IMR-90 (cell line): ENCODE measurements around the gene OR5T1. TPM values are rescaled to one million over a fixed set of nuclear protein-coding genes. Genes with fewer than 3 reads are reported as not detected.

Source experiments
- ATAC-seq: fragments of 200-7000 bp; cut with Tn5 transposase; 2 replicates; pipeline ENCODE4 v1.9.1; 2020; ENCODE audit warnings: low read depth, mild to moderate bottlenecking, moderate library complexity
- BruUV-seq: library from RNA; stranded (reverse); fragments of 400-500 nt; replicated peaks from 2 replicates; lab custom pipeline; 2021; lab: Mats Ljungman, UMichigan
- CTCF ChIA-PET: fragments of 300-600 bp; formaldehyde crosslinking; extraction: SDS; loops from one replicate; lab custom pipeline; 2021; ENCODE audit warnings: antibody characterized with exemption; lab: Yijun Ruan, JAX
- POLR2A ChIA-PET: fragments of 300-600 bp; sonication (Branson Sonifier 250); formaldehyde crosslinking; loops from one replicate; lab custom pipeline; 2022; ENCODE audit warnings: antibody characterized with exemption; ENCODE audit not compliant: unreplicated experiment; lab: Charles Lee
- DNase-seq: peaks from one replicate; pipeline ENCODE4 v3.0.0; 2013
- H2AFZ ChIP-seq: replicated peaks from 2 replicates; pipeline ENCODE3; 2013; ENCODE audit warnings: low read length, mild to moderate bottlenecking; ENCODE audit not compliant: poor library complexity
- H2AK5ac ChIP-seq: 2 replicates; pipeline ENCODE4 v1.6.1; 2013; ENCODE audit warnings: low read depth, low read length, inconsistent platforms
- H2AK9ac ChIP-seq: replicated peaks from 2 replicates; pipeline ENCODE3; 2013; ENCODE audit warnings: mild to moderate bottlenecking, low read depth, low read length, moderate library complexity; ENCODE audit not compliant: poor library complexity
- H2BK120ac ChIP-seq: 2 replicates; pipeline ENCODE4 v1.6.1; 2013; ENCODE audit warnings: low read depth, low read length, inconsistent platforms
- H2BK15ac ChIP-seq: 3 replicates; pipeline ENCODE4 v1.6.1; 2013; ENCODE audit warnings: low read depth, low read length, inconsistent platforms
- H2BK20ac ChIP-seq: 2 replicates; pipeline ENCODE4 v1.6.1; 2013; ENCODE audit warnings: low read depth, mild to moderate bottlenecking, inconsistent platforms, low read length, moderate library complexity
- H2BK5ac ChIP-seq: 2 replicates; pipeline ENCODE4 v1.6.1; 2013; ENCODE audit warnings: mild to moderate bottlenecking, low read depth, low read length, inconsistent platforms; ENCODE audit not compliant: poor library complexity, severe bottlenecking
- H3K14ac ChIP-seq: replicated peaks from 2 replicates; pipeline ENCODE4 v1.6.1; 2013; ENCODE audit warnings: low read depth, low read length, inconsistent platforms
- H3K18ac ChIP-seq: 2 replicates; pipeline ENCODE4 v1.6.1; 2013; ENCODE audit warnings: low read depth, low read length, control low read depth
- H3K23ac ChIP-seq: 2 replicates; pipeline ENCODE4 v1.6.1; 2013; ENCODE audit warnings: low read depth, low read length, inconsistent platforms
- H3K27ac ChIP-seq: 2 replicates; pipeline ENCODE4 v1.5.1; 2013; ENCODE audit warnings: mild to moderate bottlenecking, control low read depth, low read length; ENCODE audit not compliant: insufficient read depth
- H3K27me3 ChIP-seq: 2 replicates; pipeline ENCODE4 v1.6.1; 2013; ENCODE audit warnings: low read length; ENCODE audit not compliant: control insufficient read depth, insufficient read depth
- H3K36me3 ChIP-seq: 2 replicates; pipeline ENCODE4 v1.6.1; 2013; ENCODE audit warnings: low read length, mixed read lengths; ENCODE audit not compliant: control insufficient read depth, insufficient read depth
- H3K4ac ChIP-seq: 2 replicates; pipeline ENCODE4 v1.6.1; 2013; ENCODE audit warnings: low read depth, low read length, inconsistent platforms
- H3K4me1 ChIP-seq: 2 replicates; pipeline ENCODE4 v1.6.1; 2013; ENCODE audit warnings: low read length, mixed read lengths; ENCODE audit not compliant: control insufficient read depth, insufficient read depth
- H3K4me2 ChIP-seq: 2 replicates; pipeline ENCODE4 v1.6.1; 2013; ENCODE audit warnings: low read depth, mild to moderate bottlenecking, control low read depth, low read length, moderate library complexity
- H3K4me3 ChIP-seq: 2 replicates; pipeline ENCODE4 v1.5.1; 2013; ENCODE audit warnings: low read depth, mild to moderate bottlenecking, control low read depth, low read length, moderate library complexity; ENCODE audit not compliant: insufficient read depth
- H3K56ac ChIP-seq: 2 replicates; pipeline ENCODE4 v1.6.1; 2013; ENCODE audit warnings: low read length, inconsistent platforms; ENCODE audit not compliant: insufficient read depth; ENCODE audit errors: extremely low read depth
- H3K79me1 ChIP-seq, 2 experiments: 2 replicates each; pipeline ENCODE4 v1.6.1; 2013; ENCODE audit warnings: low read length in 2 of 2, inconsistent platforms in 1 of 2, low read depth in 1 of 2
- H3K9ac ChIP-seq: 2 replicates; pipeline ENCODE4 v1.6.1; 2013; ENCODE audit warnings: low read depth, low read length, control low read depth
- H3K9me1 ChIP-seq: 2 replicates; pipeline ENCODE4 v1.6.1; 2013; ENCODE audit warnings: low read length, inconsistent platforms; ENCODE audit not compliant: insufficient read depth
- H3K9me3 ChIP-seq: 2 replicates; pipeline ENCODE4 v1.6.1; 2013; ENCODE audit warnings: low read length; ENCODE audit not compliant: control insufficient read depth, insufficient read depth
- H4K20me1 ChIP-seq: 2 replicates; pipeline ENCODE4 v1.6.1; 2013; ENCODE audit warnings: low read length, inconsistent platforms; ENCODE audit not compliant: insufficient read depth
- H4K5ac ChIP-seq: 2 replicates; pipeline ENCODE4 v1.6.1; 2013; ENCODE audit warnings: mild to moderate bottlenecking, low read depth, low read length, control low read depth
- H4K8ac ChIP-seq, 2 experiments: 2 replicates each; pipeline ENCODE4 v1.6.1; 2013; ENCODE audit warnings: low read depth in 2 of 2, low read length in 2 of 2, control low read depth in 1 of 2, inconsistent platforms in 1 of 2
- H4K91ac ChIP-seq: 2 replicates; pipeline ENCODE4 v1.6.1; 2013; ENCODE audit warnings: low read depth, low read length, inconsistent platforms; ENCODE audit not compliant: insufficient read depth
- BHLHE40 ChIP-seq: fragments of 150-350 bp; IDR thresholded peaks from 2 replicates; pipeline ENCODE4 v1.6.1; 2016; ENCODE audit warnings: mild to moderate bottlenecking, low read depth, low read length
- FOS ChIP-seq: fragments of 150-350 bp; IDR thresholded peaks from 2 replicates; pipeline ENCODE4 v1.6.1; 2016; ENCODE audit warnings: low read depth, low read length
- MAFK ChIP-seq: IDR thresholded peaks from 2 replicates; pipeline ENCODE4 v1.6.1; 2012; ENCODE audit warnings: low read depth, low read length, improper control_type of control experiment
- MAZ ChIP-seq: IDR thresholded peaks from 2 replicates; pipeline ENCODE4 v1.6.1; 2012; ENCODE audit warnings: low read depth, mild to moderate bottlenecking, low read length, improper control_type of control experiment, moderate library complexity, borderline replicate concordance
- NFE2L2 ChIP-seq: fragments of 150-350 bp; IDR thresholded peaks from 2 replicates; pipeline ENCODE4 v1.6.1; 2016; ENCODE audit warnings: low read depth, mild to moderate bottlenecking, low read length
- POLR2A ChIP-seq: IDR thresholded peaks from 2 replicates; pipeline ENCODE4 v1.6.1; 2012; ENCODE audit warnings: mild to moderate bottlenecking, low read depth, low read length
- RCOR1 ChIP-seq: IDR thresholded peaks from 2 replicates; pipeline ENCODE4 v1.6.1; 2012; ENCODE audit warnings: mild to moderate bottlenecking, low read length, improper control_type of control experiment; ENCODE audit not compliant: insufficient replicate concordance
- WGBS, 2 experiments: methylation state at CpG; one replicate each; pipeline versions ENCODE4 v1.1.5 to v1.1.7; 2013; ENCODE audit warnings: missing lambda C conversion rate in 2 of 2; ENCODE audit not compliant: insufficient read length in 1 of 2; ENCODE audit errors: extremely low coverage in 2 of 2; 5-methylcytosine and 5-hydroxymethylcytosine counted together
- dilution Hi-C: fragments of 300-500 bp; cut with HindIII; formaldehyde crosslinking; loops from one replicate; pipeline ENCODE4 v1.14.3; 2018; ENCODE audit warnings: low sequenced_read_pairs; ENCODE audit not compliant: unreplicated experiment
- in situ Hi-C: fragments of 300-500 bp; cut with MboI; formaldehyde crosslinking; loops from 3 replicates; pipeline ENCODE4 v1.14.3; 2019; ENCODE audit warnings: low sequenced_read_pairs, inconsistent platforms, mixed read lengths
- intact Hi-C: fragments of 100-400 bp; cut with micrococcal nuclease; formaldehyde crosslinking; loops from 2 replicates; pipeline ENCODE4 v1.10.0; 2022
- polyA plus RNA-seq, 3 experiments: library from polyadenylated mRNA; depleted of rRNA; stranded (reverse); fragments of >200 nt; gene quantifications; 2 replicates each; pipeline ENCODE4 v1.2.3, GENCODE V29; 2012; ENCODE audit warnings: low replicate concordance in 1 of 3
- total RNA-seq: library from RNA; depleted of rRNA; stranded (reverse); fragments of >200 nt; gene quantifications from 2 replicates; pipeline ENCODE4 v1.2.3, GENCODE V29; 2012

Gene OR5T1
- total and polyA plus RNA-seq, 2 of the 4 experiments (the other 2 are of a cell fraction): not detected

DNA sequence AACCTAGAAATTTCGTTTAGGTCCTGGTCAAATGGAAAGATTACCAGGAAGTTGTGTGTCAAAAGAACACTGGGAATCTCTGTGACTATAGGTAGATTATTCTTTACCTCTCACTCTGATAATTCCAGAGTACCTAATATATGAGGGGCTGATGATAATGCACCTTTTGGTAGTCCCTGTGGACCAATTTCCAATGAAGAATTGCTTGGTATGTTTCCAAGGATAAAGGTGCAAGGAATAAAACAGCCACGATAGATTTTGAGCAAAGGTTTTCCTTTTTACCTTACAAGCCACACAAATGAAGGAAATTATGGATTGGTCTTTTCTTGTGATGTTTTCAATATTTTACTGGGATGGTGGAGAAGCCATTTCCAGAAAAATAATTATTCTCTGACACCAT, 18.2 kb downstream of the OR5T1 start, which contains the start of gene OR8H1:
Gene OR8H1, minus strand, starts transcription at position 101 of the 400 bp plus-strand sequence. CDS start 1,192 bp downstream, outside the sequence.
- WGBS, 2 experiments: no CpG with 5 or more reads among the region's 2 CpGs
- Histone ChIP-seq H3K18ac (no peak within 1 kb of the TSS), H2AK9ac (no peak within 1 kb of the TSS), H4K91ac (no peak within 1 kb of the TSS), H3K27me3 (no peaks in the 10 kb centered on the region), H2BK20ac (no peak within 1 kb of the TSS), H4K8ac (no peak within 1 kb of the TSS), H3K36me3 (no peaks in the 10 kb centered on the region), H2BK5ac (no peak within 1 kb of the TSS), H3K4ac (no peak within 1 kb of the TSS), H3K9me3 (peaks cover 6% of the 10 kb centered on the region), H4K5ac (no peak within 1 kb of the TSS), H3K4me2 (no peak within 1 kb of the TSS), H3K79me1 (no peaks in the 10 kb centered on the region), H2BK15ac (no peak within 1 kb of the TSS), H2AK5ac (no peak within 1 kb of the TSS), H4K20me1 (no peaks in the 10 kb centered on the region), H3K4me1 (no peaks in the 10 kb centered on the region), H3K27ac (no peak within 1 kb of the TSS), H3K56ac (no peak within 1 kb of the TSS), H3K9ac (no peak within 1 kb of the TSS), H3K4me3 (no peak within 1 kb of the TSS), H3K23ac (no peak within 1 kb of the TSS), H2AFZ (no peak within 1 kb of the TSS), H2BK120ac (no peak within 1 kb of the TSS), H3K14ac (no peak within 1 kb of the TSS), H3K9me1 (no peaks in the 10 kb centered on the region)
- no peak for ATAC-seq
- POLR2A ChIA-PET: no interaction called here
- dilution Hi-C loops: no loop called here
- CTCF ChIA-PET: no interaction called here
- no peak for DNase-seq
- no peak for TF ChIP-seq MAZ
- TF ChIP-seq BHLHE40: no peak
- TF ChIP-seq POLR2A: no peak
- TF ChIP-seq FOS: no peak
- TF ChIP-seq MAFK: no peak
- TF ChIP-seq NFE2L2: no peak
- TF ChIP-seq RCOR1: no peak
- no TSS peak for BruUV-seq
- in situ Hi-C loops: no loop called here
- intact Hi-C loops: no loop called here
